ENCODE results near the gene PDIA4. TPM values are rescaled to one million over a fixed set of nuclear protein-coding genes. Genes with fewer than 3 reads are reported as not detected.

The PDIA4 gene
- total RNA-seq, 4 donors from 2014 or later = 40.4 to 124 (median 45.2) TPM

DNA sequence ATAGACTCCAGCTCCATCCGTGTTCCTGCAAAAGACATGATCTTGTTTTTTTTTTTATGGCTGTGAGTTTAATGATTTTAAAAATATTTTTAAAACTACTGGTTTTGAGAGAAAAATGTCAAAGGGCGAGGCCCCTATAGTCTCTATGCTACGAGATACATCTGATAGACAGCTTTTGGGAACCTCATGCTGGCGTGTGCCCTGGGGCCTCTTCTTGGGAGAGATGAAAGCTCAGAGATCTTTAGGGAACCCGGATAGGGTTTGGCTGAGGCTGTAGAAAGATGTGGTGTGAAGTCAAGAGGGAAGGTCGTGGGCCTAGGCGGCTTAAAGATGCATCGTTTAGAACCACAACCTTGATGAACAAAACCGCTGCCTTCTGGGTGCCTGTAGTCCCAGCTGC is 70.2 kb downstream of the PDIA4 start:
- Histone ChIP-seq H3K9me3 (no peaks in the 10 kb centered on the region), H3K27ac (no peak overlapping the region), H3K4me3 (no peak overlapping the region), H3K27me3 (no peaks in the 10 kb centered on the region), H3K4me1 (peaks cover 0 to 3% (median 0%) of the 10 kb centered on the region in 4 donors), H3K36me3 (no peaks in the 10 kb centered on the region)
- no peak for DNase-seq (ENCODE audit: low spot score in 2 of 2)
- 75 to 80% methylated on average over 9 of the region's 9 CpGs for WGBS, 2 donors
- TF ChIP-seq POLR2A (IDR thresholded peaks at IDR 0.05) = no peak
- TF ChIP-seq EP300 (IDR thresholded peaks at IDR 0.05) = no peak
- TF ChIP-seq, protein P1, sequence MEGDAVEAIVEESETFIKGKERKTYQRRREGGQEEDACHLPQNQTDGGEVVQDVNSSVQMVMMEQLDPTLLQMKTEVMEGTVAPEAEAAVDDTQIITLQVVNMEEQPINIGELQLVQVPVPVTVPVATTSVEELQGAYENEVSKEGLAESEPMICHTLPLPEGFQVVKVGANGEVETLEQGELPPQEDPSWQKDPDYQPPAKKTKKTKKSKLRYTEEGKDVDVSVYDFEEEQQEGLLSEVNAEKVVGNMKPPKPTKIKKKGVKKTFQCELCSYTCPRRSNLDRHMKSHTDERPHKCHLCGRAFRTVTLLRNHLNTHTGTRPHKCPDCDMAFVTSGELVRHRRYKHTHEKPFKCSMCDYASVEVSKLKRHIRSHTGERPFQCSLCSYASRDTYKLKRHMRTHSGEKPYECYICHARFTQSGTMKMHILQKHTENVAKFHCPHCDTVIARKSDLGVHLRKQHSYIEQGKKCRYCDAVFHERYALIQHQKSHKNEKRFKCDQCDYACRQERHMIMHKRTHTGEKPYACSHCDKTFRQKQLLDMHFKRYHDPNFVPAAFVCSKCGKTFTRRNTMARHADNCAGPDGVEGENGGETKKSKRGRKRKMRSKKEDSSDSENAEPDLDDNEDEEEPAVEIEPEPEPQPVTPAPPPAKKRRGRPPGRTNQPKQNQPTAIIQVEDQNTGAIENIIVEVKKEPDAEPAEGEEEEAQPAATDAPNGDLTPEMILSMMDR (IDR thresholded peaks at IDR 0.05) = no peak

DNA sequence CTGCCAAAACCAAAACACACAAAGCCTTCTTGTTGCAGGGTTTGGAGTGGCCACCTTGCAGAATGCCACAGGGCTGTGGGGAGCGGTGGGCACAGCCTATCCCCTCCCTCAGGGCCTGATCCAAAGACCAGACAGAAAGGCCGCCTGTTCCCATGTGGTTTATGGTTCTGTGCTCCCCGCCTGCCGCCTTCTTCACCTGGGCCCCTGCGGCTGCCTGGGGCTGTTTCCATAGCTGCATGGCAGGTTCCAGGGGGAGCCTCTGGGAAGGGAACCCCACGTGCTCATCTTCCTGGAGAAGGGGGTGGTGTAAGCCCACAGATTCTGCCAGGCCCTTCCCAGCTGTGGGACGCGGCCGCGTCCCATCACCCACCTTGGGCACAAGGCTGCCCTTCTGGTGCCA is 73.5 kb downstream of the PDIA4 start:
- 77 to 81% methylated on average over 6 to 10 of the region's 10 CpGs for WGBS, 2 donors
- Histone ChIP-seq H3K27ac (no peak overlapping the region), H3K9me3 (no peaks in the 10 kb centered on the region), H3K4me1 (no peaks in the 10 kb centered on the region), H3K36me3 (no peaks in the 10 kb centered on the region), H3K27me3 (no peaks in the 10 kb centered on the region), H3K4me3 (no peak overlapping the region)
- TF ChIP-seq EP300 (IDR thresholded peaks at IDR 0.05) (no peak), POLR2A (IDR thresholded peaks at IDR 0.05) (no peak)
- TF ChIP-seq, protein P1 (IDR thresholded peaks at IDR 0.05) = no peak
- no peak for DNase-seq (ENCODE audit: low spot score in 2 of 2)

DNA sequence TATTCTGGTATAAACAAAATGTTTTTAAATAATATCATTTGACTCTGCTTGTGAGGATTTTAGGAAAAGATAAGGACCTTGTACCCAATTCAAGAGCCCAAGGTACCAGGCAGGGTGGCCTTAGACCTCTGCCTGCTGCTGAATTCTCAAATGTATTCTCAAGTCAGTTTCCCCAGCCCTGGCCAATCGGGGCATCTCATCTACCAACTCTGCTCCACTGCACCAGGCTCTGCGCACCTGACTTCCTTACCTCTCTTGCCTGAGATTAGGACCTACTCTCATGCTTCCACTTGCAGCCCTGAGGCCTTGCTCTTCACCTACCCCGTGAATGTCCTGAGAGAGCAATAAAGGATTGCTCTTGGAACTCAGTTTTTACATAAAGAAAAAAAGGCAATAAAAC is 74.6 kb downstream of the PDIA4 start:
- no peak overlapping the region for H3K27ac ChIP-seq
- H3K27me3 ChIP-seq = no peaks in the 10 kb centered on the region
- no peaks in the 10 kb centered on the region for H3K9me3 ChIP-seq
- H3K36me3 ChIP-seq = no peaks in the 10 kb centered on the region
- DNase-seq (ENCODE audit: low spot score in 2 of 2) = no peak
- H3K4me3 ChIP-seq = no peak overlapping the region
- WGBS, 2 donors = 80 to 86% methylated on average over 3 of the region's 3 CpGs
- H3K4me1 ChIP-seq = no peaks in the 10 kb centered on the region
- no peak for TF ChIP-seq EP300 (IDR thresholded peaks at IDR 0.05)
- TF ChIP-seq POLR2A (IDR thresholded peaks at IDR 0.05) = no peak
- TF ChIP-seq, protein P1 (IDR thresholded peaks at IDR 0.05) = no peak

Small RNA genes within 50 kb of the gene (small RNA-seq; reads per million reads assigned to genes)
- gene COX6B1P1 = not detected
- gene RNU6-650P = not detected
- 469 reads per million, percentile 98 among the genes with 10 or more reads in this experiment for gene RNY1
- gene RNY3 = 41.0 reads per million, percentile 94 among the genes with 10 or more reads in this experiment
- 606 reads per million, percentile 98 among the genes with 10 or more reads in this experiment for gene RNY4

Other genes starting within 250 kb of the PDIA4 start
- 1 to 10 TPM; 1.5 to 7.5 (median 3.3) TPM for gene EZH2, start 144.2 kb downstream of the PDIA4 start, total RNA-seq
- gene ZNF786, start 62.2 kb upstream of the PDIA4 start, total RNA-seq = 1 to 10 TPM; 6.9 to 9.0 (median 8.5) TPM
- gene ZNF425, start 97.8 kb upstream of the PDIA4 start, total RNA-seq = 10 to 100 TPM in 1 of 4 donors, 1 to 10 TPM in 3; 1.9 to 10.9 (median 4.6) TPM
- gene ZNF398, start 118.9 kb upstream of the PDIA4 start, total RNA-seq = 10 to 100 TPM; 20.1 to 29.1 (median 26.2) TPM
- 10 to 100 TPM; 19.7 to 31.5 (median 25.1) TPM for gene ZNF282, start 167.0 kb upstream of the PDIA4 start, total RNA-seq
- 10 to 100 TPM in 2 of 4 donors, 1 to 10 TPM in 2; 8.4 to 12.6 (median 10.5) TPM for gene ZNF212, start 211.1 kb upstream of the PDIA4 start, total RNA-seq
- gene ZNF783, start 233.7 kb upstream of the PDIA4 start, total RNA-seq = 10 to 100 TPM; 22.1 to 58.2 (median 31.2) TPM